ENCODE measurements around the gene LGALS7B.
"Not testable (repeated sequence)": the region's sequence is repeated elsewhere in the genome, so short reads cannot be mapped to it uniquely, and the experiment has no call there.

GRCh38 chr19:38825936-38826335 is 36.9 kb downstream of the LGALS7B start:
- not testable (repeated sequence) for TF ChIP-seq SP1 (IDR thresholded peaks at IDR 0.05; ENCODE audit: low read depth, low read length); TCF12 (IDR thresholded peaks at IDR 0.05; ENCODE audit: low read depth, low read length); CTCF (IDR thresholded peaks at IDR 0.05 in 2 of 3, conservative IDR thresholded peaks at IDR 0.05 in 1 of 3; ENCODE audit: control insufficient read depth in 2 of 3, extremely low read depth in 1 of 3, insufficient read depth in 1 of 3, low read depth in 3 of 3, low read length in 3 of 3); POLR2A (IDR thresholded peaks at IDR 0.05; ENCODE audit: low read depth, low read length); SMC3 (IDR thresholded peaks at IDR 0.05; ENCODE audit: borderline replicate concordance, low read length); PBX3 (IDR thresholded peaks at IDR 0.05; ENCODE audit: insufficient replicate concordance, low read depth, low read length); NR2F1 (conservative IDR thresholded peaks at IDR 0.05); ZNF217 (IDR thresholded peaks at IDR 0.05); MYC (IDR thresholded peaks at IDR 0.05; ENCODE audit: insufficient read depth, insufficient read length, insufficient replicate concordance, low read length, severe bottlenecking); NBN (IDR thresholded peaks at IDR 0.05); SRF (IDR thresholded peaks at IDR 0.05; ENCODE audit: low read depth in 2 of 2, low read length in 2 of 2); ZNF207 (IDR thresholded peaks at IDR 0.05; ENCODE audit: borderline replicate concordance); ASH2L (IDR thresholded peaks at IDR 0.05; ENCODE audit: borderline replicate concordance, low read depth); YY1 (IDR thresholded peaks at IDR 0.05; ENCODE audit: low read depth, low read length)

All from GM12878 (cell line).